ENCODE data around the gene EPB41L4B. TPM values are rescaled to one million over a fixed set of nuclear protein-coding genes. Genes with fewer than 3 reads are reported as not detected.

Gene EPB41L4B
- total and polyA plus RNA-seq, 2 experiments from 2014 or later, result 11.0 to 32.2 TPM

GRCh38 chr9:109250771-109251079 lies 70.1 kb downstream of the EPB41L4B start:
- Histone ChIP-seq H2AFZ (no peak overlapping the region), H4K20me1 (replicated peaks; ENCODE audit: insufficient read depth) (peaks cover 3% of the 10 kb centered on the region; the same call in 1 of the 2 replicates), H3F3A (replicated peaks; ENCODE audit: low read depth) (no peaks in the 10 kb centered on the region), H3K4me2 (no peak overlapping the region), H3K27ac (ENCODE audit: low read depth) (no peak overlapping the region), H3K4me1 (ENCODE audit: insufficient read depth) (peaks cover 17% of the 10 kb centered on the region), H3K79me2 (replicated peaks; ENCODE audit: insufficient read depth) (no peaks in the 10 kb centered on the region), H3K36me3 (ENCODE audit: insufficient read depth) (no peaks in the 10 kb centered on the region), H3K9me2 (ENCODE audit: insufficient read depth) (no peaks in the 10 kb centered on the region), H3K4me3 (no peak overlapping the region), H3K27me3 (ENCODE audit: insufficient read depth) (no peaks in the 10 kb centered on the region)
- Mint-ChIP-seq H3K4me3 (no peak overlapping the region), H3K9me3 (no peaks in the 10 kb centered on the region), H3K36me3 (ENCODE audit: low read depth) (peaks cover 29% of the 10 kb centered on the region), H3K27me3 (ENCODE audit: insufficient read depth, low read depth, poor library complexity) (peaks cover 9% of the 10 kb centered on the region), H3K27ac (no peak overlapping the region), H3K4me1 (peaks cover 43% of the 10 kb centered on the region)
- TF ChIP-seq ZNF462 (CRISPR knock-in tag; IDR thresholded peaks at IDR 0.05) (no peak), STAT1 (IDR thresholded peaks at IDR 0.05; ENCODE audit: unreplicated experiment) (no peak), NANOG (IDR thresholded peaks at IDR 0.05; ENCODE audit: borderline replicate concordance) (no peak), POLR2AphosphoS5 (IDR thresholded peaks at IDR 0.05; ENCODE audit: low read depth) (no peak), CTCF (conservative IDR thresholded peaks at IDR 0.05; ENCODE audit: low read depth in 2 of 2) (no peak), EZH2 (IDR thresholded peaks at IDR 0.05; ENCODE audit: low read depth, unreplicated experiment) (no peak), JUNB (IDR thresholded peaks at IDR 0.05; ENCODE audit: unreplicated experiment) (no peak), REST (IDR thresholded peaks at IDR 0.05; ENCODE audit: unreplicated experiment) (no peak), ZNF331 (CRISPR knock-in tag; IDR thresholded peaks at IDR 0.05; ENCODE audit: low read depth) (no peak), ETS1 (IDR thresholded peaks at IDR 0.05) (no peak), CREB1 (CRISPR knock-in tag; IDR thresholded peaks at IDR 0.05; ENCODE audit: low read depth) (no peak), EZH2phosphoT487 (IDR thresholded peaks at IDR 0.05; ENCODE audit: unreplicated experiment) (no peak), ZNF114 (CRISPR knock-in tag; IDR thresholded peaks at IDR 0.05) (no peak)
- ATAC-seq (no peak), DNase-seq (ENCODE audit: low spot score) (no peak)
